GM21360 (cell line): ENCODE measurements around the gene AKAIN1.

Source experiments
- ATAC-seq: cut with Tn5 transposase; IDR thresholded peaks from one replicate; pipeline ENCODE4 v1.9.1; 2021; ENCODE audit warnings: mild to moderate bottlenecking, moderate library complexity; ENCODE audit not compliant: unreplicated experiment

The AKAIN1 gene

GRCh38 chr18:5197032-5197434, at the start of gene AKAIN1:
AKAIN1 (minus strand) TSS chr18:5197257; CDS start chr18:5197053, 204 bp downstream.
- no peak for ATAC-seq

- no peak for ATAC-seq
These were observed 47.9 kb upstream of the AKAIN1 start for GRCh38 chr18:5244941-5245340.

GRCh38 chr18:5239447-5239846, 42.4 kb upstream of the AKAIN1 start:
- ATAC-seq = no peak

- peak; percentile 30 for ATAC-seq
These were observed 41.4 kb upstream of the AKAIN1 start for GRCh38 chr18:5238371-5238976.

- peak; percentile 92 for ATAC-seq
These were observed 40.8 kb upstream of the AKAIN1 start for GRCh38 chr18:5237723-5238370.

- ATAC-seq = peak; percentile 39
These were observed 40.1 kb upstream of the AKAIN1 start for GRCh38 chr18:5237083-5237722.

GRCh38 chr18:5214583-5215351, 17.7 kb upstream of the AKAIN1 start:
- ATAC-seq = no peak

GRCh38 chr18:5207471-5208150, 10.6 kb upstream of the AKAIN1 start:
- ATAC-seq = no peak

GRCh38 chr18:5198311-5198710, 1.3 kb upstream of the AKAIN1 start:
- no peak for ATAC-seq

GRCh38 chr18:5197461-5197860, 404 bp upstream of the AKAIN1 start:
- ATAC-seq = no peak

- no peak for ATAC-seq
These were observed 615 bp downstream of the AKAIN1 start for GRCh38 chr18:5196253-5197031.

- no peak for ATAC-seq
These were observed 1.4 kb downstream of the AKAIN1 start for GRCh38 chr18:5195656-5196055.

- ATAC-seq = no peak
These were observed 16.8 kb downstream of the AKAIN1 start for GRCh38 chr18:5180254-5180653.

- no peak for ATAC-seq
These were observed 18.5 kb downstream of the AKAIN1 start for GRCh38 chr18:5178519-5178918.

GRCh38 chr18:5175378-5175777, 21.7 kb downstream of the AKAIN1 start:
- peak; percentile 88 for ATAC-seq

- ATAC-seq = no peak
These were observed 23.4 kb downstream of the AKAIN1 start for GRCh38 chr18:5173646-5174045.

GRCh38 chr18:5173236-5173635, 23.8 kb downstream of the AKAIN1 start:
- ATAC-seq = no peak

GRCh38 chr18:5167831-5168230, 29.2 kb downstream of the AKAIN1 start:
- ATAC-seq = no peak

GRCh38 chr18:5166606-5167280, 30.3 kb downstream of the AKAIN1 start:
- ATAC-seq = no peak

- no peak for ATAC-seq
These were observed 32.2 kb downstream of the AKAIN1 start for GRCh38 chr18:5164903-5165302.
